ENCODE data around the gene DCN. TPM values are rescaled to one million over a fixed set of nuclear protein-coding genes. Genes with fewer than 3 reads are reported as not detected.
"Not testable (repeated sequence)": the region's sequence is repeated elsewhere in the genome, so short reads cannot be mapped to it uniquely, and the experiment has no call there.

Gene DCN
- total RNA-seq, 2 experiments from 2014 or later: not detected

DNA sequence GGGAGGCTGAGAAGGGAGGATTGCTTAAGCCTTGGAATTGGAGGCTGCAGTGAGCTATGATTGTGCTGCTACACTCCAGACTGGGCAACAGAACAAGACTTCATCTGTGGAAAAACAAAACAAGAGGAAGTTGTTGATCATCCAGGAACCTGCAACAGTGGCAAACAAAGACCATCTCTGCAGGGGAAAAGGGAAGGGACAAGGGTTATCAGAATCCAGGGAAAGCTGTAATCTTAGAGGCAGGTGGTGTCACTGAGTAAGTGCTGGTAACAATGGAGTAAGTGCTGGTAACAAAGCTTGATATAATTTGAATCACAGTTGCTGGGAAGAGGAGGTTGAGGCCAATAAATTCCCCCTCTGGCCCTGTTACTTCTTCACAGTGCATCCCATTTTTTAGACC lies 27.5 kb upstream of the DCN start:
- Histone ChIP-seq H3K36me3 (ENCODE audit: insufficient read depth, low read length) (no peaks in the 10 kb centered on the region), H3K27me3 (ENCODE audit: control insufficient read depth in 1 of 2, insufficient read depth in 2 of 2, low read length in 2 of 2) (no peaks in the 10 kb centered on the region), H3K4me3 (ENCODE audit: low read length) (no peak overlapping the region), H3K9me3 (ENCODE audit: control insufficient read depth in 1 of 2, insufficient read depth in 1 of 2, low read length in 2 of 2) (peaks cover 0 to 3% of the 10 kb centered on the region in 2 experiments), H3K27ac (ENCODE audit: low read depth in 1 of 2, low read length in 2 of 2) (no peak overlapping the region), H3K4me1 (ENCODE audit: insufficient read depth, low read length) (no peaks in the 10 kb centered on the region)
- Mint-ChIP-seq H3K36me3 (ENCODE audit: low read depth) (no peaks in the 10 kb centered on the region), H3K9me3 (no peaks in the 10 kb centered on the region), H3K27me3 (no peaks in the 10 kb centered on the region), H3K4me1 (ENCODE audit: low read depth) (no peaks in the 10 kb centered on the region), H3K4me3 (no peak overlapping the region), H3K27ac (no peak overlapping the region)
- ATAC-seq (ENCODE audit: poor library complexity): no peak
- intact Hi-C loops (cut with DNase I, micrococcal nuclease): no loop called here
- POLR2A ChIA-PET: no interaction called here
- CTCF ChIA-PET: interaction anchor here (1.0 kb wide), 1 partner anchor 34 kb away, joined by 4 read pairs; no protein-coding TSS in a partner anchor
- DNase-seq: no peak
- TF ChIP-seq CTCF (IDR thresholded peaks at IDR 0.05): no peak

GRCh38 chr12:91207301-91207700 lies 24.7 kb upstream of the DCN start:
- H3K27me3 Mint-ChIP-seq; H3K4me1 Mint-ChIP-seq (ENCODE audit: low read depth); H3K9me3 Mint-ChIP-seq; H3K36me3 ChIP-seq (ENCODE audit: insufficient read depth, low read length); CTCF ChIA-PET; intact Hi-C loops (cut with DNase I, micrococcal nuclease); H3K36me3 Mint-ChIP-seq (ENCODE audit: low read depth); DNase-seq; POLR2A ChIA-PET; H3K9me3 ChIP-seq (ENCODE audit: control insufficient read depth in 1 of 2, insufficient read depth in 1 of 2, low read length in 2 of 2); H3K4me3 ChIP-seq (ENCODE audit: low read length); H3K27ac ChIP-seq (ENCODE audit: low read depth in 1 of 2, low read length in 2 of 2); H3K27ac Mint-ChIP-seq; H3K4me3 Mint-ChIP-seq; ATAC-seq (ENCODE audit: poor library complexity); H3K27me3 ChIP-seq (ENCODE audit: control insufficient read depth in 1 of 2, insufficient read depth in 2 of 2, low read length in 2 of 2); H3K4me1 ChIP-seq (ENCODE audit: insufficient read depth, low read length): not testable (repeated sequence)

DNA sequence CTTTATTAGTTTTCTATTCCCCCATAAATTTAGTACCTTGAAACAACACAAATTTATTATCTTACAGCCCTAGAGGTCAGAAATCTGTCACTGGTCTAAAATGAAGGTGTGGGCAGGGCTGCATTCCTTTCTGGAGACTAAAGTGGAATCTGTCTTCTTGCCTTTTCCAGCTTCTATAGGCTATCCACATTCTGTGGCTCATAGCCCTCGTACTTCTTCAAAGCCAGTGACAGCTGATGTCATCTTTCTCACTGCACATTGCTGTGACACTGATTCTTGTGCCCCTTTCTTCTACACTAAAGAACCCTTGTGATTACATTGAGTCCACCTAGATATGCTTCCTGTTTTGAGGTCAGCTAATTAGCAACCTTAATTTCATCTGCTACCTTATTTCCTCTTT lies 23.2 kb upstream of the DCN start:
- POLR2A ChIA-PET: no interaction called here
- intact Hi-C loops (cut with DNase I, micrococcal nuclease): no loop called here

More for the DNA sequence above, 23.2 kb upstream of the DCN start:
- CTCF ChIA-PET: no interaction called here
- no peaks in the 10 kb centered on the region for H3K36me3 ChIP-seq (ENCODE audit: insufficient read depth, low read length)
- H3K27ac ChIP-seq (ENCODE audit: low read depth in 1 of 2, low read length in 2 of 2): no peak overlapping the region
- Mint-ChIP-seq H3K27ac (no peak overlapping the region), H3K4me3 (no peak overlapping the region), H3K36me3 (ENCODE audit: low read depth) (no peaks in the 10 kb centered on the region), H3K4me1 (ENCODE audit: low read depth) (no peaks in the 10 kb centered on the region), H3K9me3 (no peaks in the 10 kb centered on the region), H3K27me3 (no peaks in the 10 kb centered on the region)
- no peak for TF ChIP-seq CTCF (IDR thresholded peaks at IDR 0.05)
- H3K9me3 ChIP-seq (ENCODE audit: control insufficient read depth in 1 of 2, insufficient read depth in 1 of 2, low read length in 2 of 2): no peaks in the 10 kb centered on the region
- no peaks in the 10 kb centered on the region for H3K4me1 ChIP-seq (ENCODE audit: insufficient read depth, low read length)
- ATAC-seq (ENCODE audit: poor library complexity) (no peak), DNase-seq (no peak)
- no peak overlapping the region for H3K4me3 ChIP-seq (ENCODE audit: low read length)
- no peaks in the 10 kb centered on the region for H3K27me3 ChIP-seq (ENCODE audit: control insufficient read depth in 1 of 2, insufficient read depth in 2 of 2, low read length in 2 of 2)
